GM19397 (cell line): ENCODE data around the gene DIPK2B.

Experiments
- ATAC-seq: cut with Tn5 transposase; IDR thresholded peaks from one replicate; pipeline ENCODE4 v1.9.1; 2021; ENCODE audit warnings: mild to moderate bottlenecking, moderate library complexity; ENCODE audit not compliant: unreplicated experiment

The DIPK2B gene

GRCh38 chrX:45200741-45201234, at the start of gene DIPK2B:
DIPK2B (minus strand) TSS chrX:45200876; CDS start chrX:45200826, 50 bp downstream.
- no peak for ATAC-seq

GRCh38 chrX:45240301-45240700, 39.6 kb upstream of the DIPK2B start:
- no peak for ATAC-seq

- no peak for ATAC-seq
These were observed 37.8 kb upstream of the DIPK2B start for GRCh38 chrX:45238489-45238888.

- no peak for ATAC-seq
These were observed 32.9 kb upstream of the DIPK2B start for GRCh38 chrX:45233531-45233930.

- ATAC-seq: no peak
These were observed 31.5 kb upstream of the DIPK2B start for GRCh38 chrX:45232139-45232538.

- ATAC-seq: no peak
These were observed 29.7 kb upstream of the DIPK2B start for GRCh38 chrX:45230410-45230809.

GRCh38 chrX:45229348-45229747, 28.7 kb upstream of the DIPK2B start:
- no peak for ATAC-seq

- ATAC-seq: no peak
These were observed 27.4 kb upstream of the DIPK2B start for GRCh38 chrX:45228126-45228525.

- ATAC-seq: no peak
These were observed 7.6 kb upstream of the DIPK2B start for GRCh38 chrX:45208121-45208856.

- no peak for ATAC-seq
These were observed 1.5 kb upstream of the DIPK2B start for GRCh38 chrX:45202171-45202570.

GRCh38 chrX:45198706-45199105, 2.0 kb downstream of the DIPK2B start:
- ATAC-seq: no peak

- no peak for ATAC-seq
These were observed 2.4 kb downstream of the DIPK2B start for GRCh38 chrX:45198301-45198700.

GRCh38 chrX:45196701-45197100, 4.0 kb downstream of the DIPK2B start:
- no peak for ATAC-seq

GRCh38 chrX:45191820-45192409, 8.8 kb downstream of the DIPK2B start:
- ATAC-seq: no peak

GRCh38 chrX:45191383-45191782, 9.3 kb downstream of the DIPK2B start:
- no peak for ATAC-seq

- ATAC-seq: no peak
These were observed 12.9 kb downstream of the DIPK2B start for GRCh38 chrX:45187731-45188130.

GRCh38 chrX:45186643-45187026, 14.0 kb downstream of the DIPK2B start:
- no peak for ATAC-seq

GRCh38 chrX:45184211-45184610, 16.5 kb downstream of the DIPK2B start:
- no peak for ATAC-seq

GRCh38 chrX:45172890-45173289, 27.8 kb downstream of the DIPK2B start:
- no peak for ATAC-seq

- no peak for ATAC-seq
These were observed 33.9 kb downstream of the DIPK2B start for GRCh38 chrX:45166781-45167180.

- ATAC-seq: no peak
These were observed 35.0 kb downstream of the DIPK2B start for GRCh38 chrX:45165726-45166125.

- ATAC-seq: no peak
These were observed 35.7 kb downstream of the DIPK2B start for GRCh38 chrX:45164995-45165394.
